Measurements from ENCODE around the gene BIRC3.

The BIRC3 gene

GRCh38 chr11:102317099-102317767, at the start of gene BIRC3:
Gene BIRC3, plus strand, starts transcription at chr11:102317484. Its CDS starts 7,026 bp downstream, at chr11:102324510.
- peak; percentile 74 to 88 for DNase-seq (ENCODE audit: low read depth in 2 of 2, low spot score in 1 of 2)

GRCh38 chr11:102267609-102268008, 49.7 kb upstream of the BIRC3 start:
- DNase-seq (ENCODE audit: low read depth in 2 of 2, low spot score in 1 of 2) = no peak

DNA sequence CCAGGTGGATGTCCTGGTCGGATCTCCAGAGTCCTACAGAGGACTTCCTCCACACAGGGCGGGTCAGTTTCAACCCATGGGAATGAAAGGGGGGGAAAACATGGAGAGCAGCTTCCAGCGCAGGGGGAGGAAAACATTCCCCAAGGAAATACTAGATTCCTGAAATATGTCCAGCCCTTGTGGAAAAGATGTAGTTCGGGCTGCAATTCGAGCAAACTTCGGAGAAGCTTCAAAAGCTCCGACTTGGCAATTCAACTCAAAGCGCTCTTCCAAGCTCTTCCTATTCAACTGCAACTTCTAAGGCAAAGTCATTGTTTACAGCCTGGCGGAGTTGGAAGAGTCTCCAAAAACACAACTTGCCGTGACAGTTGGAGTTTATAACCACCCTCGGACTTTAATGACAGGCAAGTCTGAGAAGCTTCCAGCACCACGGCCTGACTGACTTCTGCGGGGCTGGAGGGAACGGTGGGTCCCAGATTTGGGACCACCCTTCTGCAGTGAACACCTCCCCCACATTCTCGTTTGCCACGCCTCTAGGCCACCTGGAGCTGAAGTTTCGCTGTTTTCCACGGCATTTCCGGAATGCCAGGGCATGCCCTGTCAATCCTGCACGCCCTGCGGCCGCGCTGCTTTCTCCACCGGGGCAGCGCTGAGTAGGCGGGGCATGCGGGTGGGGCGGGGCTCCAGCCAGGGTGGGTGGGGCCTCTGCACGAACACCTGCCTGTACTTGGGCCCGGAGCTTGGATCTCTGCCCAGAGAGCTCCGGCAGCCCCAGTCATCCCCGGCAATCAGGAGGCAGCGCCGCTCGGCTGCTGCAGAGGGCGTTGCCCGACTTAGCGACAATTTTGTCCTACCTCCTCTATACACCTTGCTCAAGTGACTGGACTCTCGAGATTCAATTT, 49.0 kb upstream of the BIRC3 start:
- DNase-seq (ENCODE audit: low read depth in 2 of 2, low spot score in 1 of 2) = peak; percentile 49 to 51

DNA sequence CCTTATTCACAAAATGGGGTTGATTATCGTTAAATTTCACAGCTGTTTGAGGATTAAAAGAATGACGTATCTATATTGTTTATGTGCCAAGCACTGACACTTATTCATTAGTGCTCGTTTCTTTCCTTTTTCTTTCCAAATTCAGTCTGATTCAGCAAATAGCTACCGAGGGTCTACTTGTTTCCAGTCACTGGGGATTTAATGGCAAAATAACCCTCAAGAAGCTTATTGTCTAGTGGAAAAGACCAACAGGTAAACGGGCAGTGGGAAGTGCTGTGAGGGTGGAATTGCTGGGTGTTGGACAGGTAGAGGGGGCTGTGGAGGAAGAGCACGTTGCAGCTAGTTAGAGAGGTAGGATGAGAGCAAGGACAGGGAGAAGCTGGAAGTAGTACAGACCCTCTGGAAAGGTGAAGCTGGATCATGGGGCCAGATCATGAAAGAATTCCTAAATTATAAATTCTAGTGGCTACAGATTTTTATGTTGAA, 48.3 kb upstream of the BIRC3 start:
- DNase-seq (ENCODE audit: low read depth in 2 of 2, low spot score in 1 of 2) = no peak

DNA sequence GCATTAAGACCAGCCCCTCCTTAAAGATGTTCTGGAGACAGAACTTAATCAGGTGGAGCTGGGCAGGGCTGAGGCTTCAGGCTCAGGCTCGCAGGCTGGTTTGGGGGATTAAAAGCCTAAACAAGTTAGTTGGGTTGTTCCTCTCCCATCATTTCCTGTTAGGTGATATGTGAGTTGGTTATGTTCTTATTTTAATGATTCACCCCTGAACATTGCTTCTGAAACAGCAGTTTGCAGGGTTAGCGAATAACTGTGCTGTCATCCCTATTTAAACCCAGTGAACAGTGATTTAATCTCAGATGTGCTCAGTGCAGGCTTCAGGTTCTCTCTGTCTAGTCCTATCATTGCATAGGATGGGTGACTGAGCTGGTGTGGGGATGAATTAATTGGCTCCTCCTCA, 47.4 kb upstream of the BIRC3 start:
- no peak for DNase-seq (ENCODE audit: low read depth in 2 of 2, low spot score in 1 of 2)

DNA sequence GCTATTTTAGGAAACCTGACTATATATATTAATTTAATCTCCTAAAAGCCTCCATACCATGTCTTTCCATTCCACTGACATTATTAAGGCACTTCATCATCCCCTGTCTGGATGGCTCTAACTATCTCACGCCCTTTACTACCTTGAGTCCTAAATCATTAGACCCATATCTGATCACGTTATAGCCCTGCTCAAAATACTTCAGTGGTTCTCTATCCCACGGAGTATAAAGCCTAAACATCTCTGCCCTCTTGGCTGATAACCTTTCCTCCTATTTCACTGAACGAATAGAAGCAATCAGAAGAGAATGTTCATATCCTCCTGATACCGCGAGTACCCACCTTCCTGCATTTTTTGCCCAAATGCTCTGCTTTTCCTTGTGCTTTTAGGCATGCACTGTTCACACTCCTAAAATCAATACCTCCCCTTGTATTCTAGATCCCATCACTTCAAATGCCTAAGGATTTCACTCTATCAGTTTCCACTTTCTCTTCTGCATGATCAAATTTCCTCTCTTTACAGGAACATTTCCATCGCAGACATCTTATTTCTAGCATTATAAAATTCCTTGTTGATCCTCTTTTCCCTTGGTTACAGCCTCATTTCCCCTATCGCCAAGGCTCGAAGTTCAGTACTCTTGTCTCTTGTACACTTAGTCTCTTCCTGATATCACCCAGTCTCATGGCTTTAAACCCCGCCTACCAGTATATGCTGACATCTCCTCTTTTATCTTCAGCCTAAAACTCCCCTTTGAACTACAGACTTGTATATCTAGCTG, 45.0 kb upstream of the BIRC3 start:
- DNase-seq (ENCODE audit: low read depth in 2 of 2, low spot score in 1 of 2) = no peak

- DNase-seq (ENCODE audit: low read depth in 2 of 2, low spot score in 1 of 2) = no peak
Observed at GRCh38 chr11:102274628-102275027, 42.7 kb upstream of the BIRC3 start.

GRCh38 chr11:102276362-102276761, 40.9 kb upstream of the BIRC3 start:
- no peak for DNase-seq (ENCODE audit: low read depth in 2 of 2, low spot score in 1 of 2)

GRCh38 chr11:102276783-102277182, 40.5 kb upstream of the BIRC3 start:
- no peak for DNase-seq (ENCODE audit: low read depth in 2 of 2, low spot score in 1 of 2)

DNA sequence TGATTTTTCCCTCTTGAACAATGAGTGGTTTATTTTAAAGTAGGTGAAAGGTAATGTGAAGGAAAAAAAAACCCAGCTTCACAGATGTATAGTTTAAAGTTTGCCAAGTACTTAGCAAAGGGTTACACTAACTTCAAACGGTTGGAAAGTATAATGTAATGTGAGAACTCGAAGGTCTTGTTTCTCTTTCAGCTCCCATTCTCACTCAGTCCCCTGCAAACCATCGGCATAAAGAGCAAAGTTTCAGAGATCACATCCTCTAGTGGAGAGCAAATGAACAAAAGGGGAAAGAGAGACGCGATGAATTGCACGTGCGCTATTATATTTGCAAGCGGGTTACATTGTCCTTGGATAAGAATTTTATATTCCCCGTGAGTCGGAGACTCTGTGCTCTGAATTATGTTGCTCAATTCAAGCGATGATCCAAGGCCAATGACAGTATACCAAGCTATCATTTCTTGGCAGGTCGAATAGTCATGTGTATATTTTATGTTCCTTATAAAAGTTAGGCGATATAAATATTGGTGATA, 37.6 kb upstream of the BIRC3 start:
- no peak for DNase-seq (ENCODE audit: low read depth in 2 of 2, low spot score in 1 of 2)

- DNase-seq (ENCODE audit: low read depth in 2 of 2, low spot score in 1 of 2) = no peak
Observed at GRCh38 chr11:102280245-102280833, 36.9 kb upstream of the BIRC3 start.

GRCh38 chr11:102283116-102283485, 34.2 kb upstream of the BIRC3 start:
- DNase-seq (ENCODE audit: low read depth in 2 of 2, low spot score in 1 of 2) = no peak

- DNase-seq (ENCODE audit: low read depth in 2 of 2, low spot score in 1 of 2) = no peak
Observed at GRCh38 chr11:102284008-102284407, 33.3 kb upstream of the BIRC3 start.

GRCh38 chr11:102286292-102286691, 31.0 kb upstream of the BIRC3 start:
- no peak for DNase-seq (ENCODE audit: low read depth in 2 of 2, low spot score in 1 of 2)

GRCh38 chr11:102287964-102288724, 29.1 kb upstream of the BIRC3 start:
- no peak for DNase-seq (ENCODE audit: low read depth in 2 of 2, low spot score in 1 of 2)

DNA sequence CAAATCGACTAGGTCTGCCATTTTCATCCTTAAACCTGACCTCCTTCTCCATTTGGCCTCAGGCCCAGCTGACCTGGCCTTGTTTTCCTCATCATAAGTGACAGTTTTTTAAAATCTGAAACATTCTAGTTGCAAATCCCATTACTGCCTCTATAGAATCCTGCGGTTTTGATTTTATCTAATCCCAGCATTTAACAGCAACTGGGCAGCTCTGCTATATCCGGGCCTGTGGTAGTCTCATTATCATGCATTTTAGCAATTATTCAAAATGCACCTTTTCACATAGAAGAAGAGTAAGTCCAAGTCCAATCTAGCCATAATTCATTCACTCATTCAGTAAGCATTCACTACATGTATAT, 28.6 kb upstream of the BIRC3 start:
- DNase-seq (ENCODE audit: low read depth in 2 of 2, low spot score in 1 of 2) = no peak

GRCh38 chr11:102289592-102289991, 27.7 kb upstream of the BIRC3 start:
- DNase-seq (ENCODE audit: low read depth in 2 of 2, low spot score in 1 of 2) = no peak

- DNase-seq (ENCODE audit: low read depth in 2 of 2, low spot score in 1 of 2) = no peak
Observed at GRCh38 chr11:102291831-102292230, 25.5 kb upstream of the BIRC3 start.

DNA sequence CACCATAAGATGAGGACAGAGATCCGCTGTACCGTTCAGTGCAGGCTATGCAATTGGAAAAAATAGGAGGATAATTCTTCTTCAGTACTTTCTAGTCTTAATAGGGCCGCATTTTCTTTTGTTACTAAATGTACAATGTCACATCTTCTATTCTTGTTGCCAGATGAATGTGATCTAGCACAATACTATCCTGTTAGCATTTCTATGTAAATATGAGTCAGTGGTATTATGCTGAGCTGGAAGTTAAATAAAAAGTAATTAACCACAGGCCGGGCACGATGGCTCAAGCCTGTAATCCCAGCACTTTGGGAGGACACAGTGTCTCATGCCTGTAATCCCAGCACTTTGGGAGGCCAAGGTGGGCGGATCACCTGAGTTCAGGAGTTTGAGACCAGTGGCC, 24.4 kb upstream of the BIRC3 start:
- no peak for DNase-seq (ENCODE audit: low read depth in 2 of 2, low spot score in 1 of 2)

DNA sequence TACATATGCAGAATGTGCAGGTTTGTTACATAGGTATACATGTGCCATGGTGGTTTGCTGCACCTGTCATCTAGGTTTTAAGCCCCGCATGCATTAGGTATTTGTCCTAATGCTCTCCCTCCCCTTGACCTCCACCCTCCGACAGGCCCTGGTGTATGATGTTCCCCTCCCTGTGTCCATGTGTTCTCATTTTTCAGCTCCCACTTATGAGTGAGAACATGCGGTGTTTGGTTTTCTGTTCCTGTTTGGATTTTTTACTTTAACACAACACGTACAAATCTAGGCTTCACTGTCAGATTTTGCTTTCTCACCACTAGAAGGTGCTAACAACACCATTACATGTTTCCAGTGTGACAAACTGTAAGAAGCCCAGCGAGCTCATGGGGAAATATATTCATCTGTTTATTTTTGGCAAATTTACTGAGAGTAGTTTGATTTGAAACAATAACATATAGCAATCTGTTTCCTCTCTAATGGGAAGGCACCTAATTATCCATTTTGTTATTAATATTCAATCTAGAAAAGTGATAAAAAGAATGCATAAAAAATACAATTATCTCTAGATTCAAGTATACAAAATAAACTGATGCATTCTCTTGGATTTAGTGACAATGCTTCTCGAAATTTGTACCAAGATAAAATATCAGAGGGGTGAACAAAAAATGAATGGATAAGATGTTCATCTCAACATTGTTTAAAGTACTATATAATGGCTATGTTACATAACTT, 23.2 kb upstream of the BIRC3 start:
- DNase-seq (ENCODE audit: low read depth in 2 of 2, low spot score in 1 of 2) = no peak
